ENCODE results near the gene STXBP5L.

DNA sequence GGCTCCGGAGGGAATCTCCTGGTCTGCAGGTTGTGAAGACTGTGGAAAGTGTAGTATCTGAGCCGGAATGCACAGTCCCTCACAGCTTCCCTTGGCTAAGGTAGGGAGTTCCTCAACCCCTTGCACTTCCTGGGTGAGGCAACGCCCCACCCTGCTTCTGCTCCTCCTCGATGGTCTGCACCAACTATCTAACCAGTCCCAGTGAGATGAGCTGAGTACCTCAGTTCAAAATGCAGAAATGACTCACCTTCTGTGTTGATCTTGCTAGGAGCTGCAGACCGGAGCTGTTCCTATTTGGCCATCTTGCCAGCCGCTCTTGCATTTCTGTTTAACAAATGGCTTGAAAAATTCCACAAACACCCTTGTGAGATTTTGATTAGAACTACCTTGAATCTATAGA, 156.1 kb downstream of the STXBP5L start:
- TF ChIP-seq, protein P1, sequence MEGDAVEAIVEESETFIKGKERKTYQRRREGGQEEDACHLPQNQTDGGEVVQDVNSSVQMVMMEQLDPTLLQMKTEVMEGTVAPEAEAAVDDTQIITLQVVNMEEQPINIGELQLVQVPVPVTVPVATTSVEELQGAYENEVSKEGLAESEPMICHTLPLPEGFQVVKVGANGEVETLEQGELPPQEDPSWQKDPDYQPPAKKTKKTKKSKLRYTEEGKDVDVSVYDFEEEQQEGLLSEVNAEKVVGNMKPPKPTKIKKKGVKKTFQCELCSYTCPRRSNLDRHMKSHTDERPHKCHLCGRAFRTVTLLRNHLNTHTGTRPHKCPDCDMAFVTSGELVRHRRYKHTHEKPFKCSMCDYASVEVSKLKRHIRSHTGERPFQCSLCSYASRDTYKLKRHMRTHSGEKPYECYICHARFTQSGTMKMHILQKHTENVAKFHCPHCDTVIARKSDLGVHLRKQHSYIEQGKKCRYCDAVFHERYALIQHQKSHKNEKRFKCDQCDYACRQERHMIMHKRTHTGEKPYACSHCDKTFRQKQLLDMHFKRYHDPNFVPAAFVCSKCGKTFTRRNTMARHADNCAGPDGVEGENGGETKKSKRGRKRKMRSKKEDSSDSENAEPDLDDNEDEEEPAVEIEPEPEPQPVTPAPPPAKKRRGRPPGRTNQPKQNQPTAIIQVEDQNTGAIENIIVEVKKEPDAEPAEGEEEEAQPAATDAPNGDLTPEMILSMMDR (IDR thresholded peaks at IDR 0.05; ENCODE audit: low read length) = no peak
- TF ChIP-seq EZH2phosphoT487 (IDR thresholded peaks at IDR 0.05; ENCODE audit: low read length) (no peak), EZH2 (optimal IDR thresholded peaks at IDR 0.05; ENCODE audit: low read depth, low read length) (no peak)

Measured in MM.1S (cell line).